ENCODE results near the gene MEGF11. TPM values are rescaled to one million over a fixed set of nuclear protein-coding genes. Genes with fewer than 3 reads are reported as not detected.

The MEGF11 gene
- total RNA-seq, 1 experiment from 2014 or later, result not detected

DNA sequence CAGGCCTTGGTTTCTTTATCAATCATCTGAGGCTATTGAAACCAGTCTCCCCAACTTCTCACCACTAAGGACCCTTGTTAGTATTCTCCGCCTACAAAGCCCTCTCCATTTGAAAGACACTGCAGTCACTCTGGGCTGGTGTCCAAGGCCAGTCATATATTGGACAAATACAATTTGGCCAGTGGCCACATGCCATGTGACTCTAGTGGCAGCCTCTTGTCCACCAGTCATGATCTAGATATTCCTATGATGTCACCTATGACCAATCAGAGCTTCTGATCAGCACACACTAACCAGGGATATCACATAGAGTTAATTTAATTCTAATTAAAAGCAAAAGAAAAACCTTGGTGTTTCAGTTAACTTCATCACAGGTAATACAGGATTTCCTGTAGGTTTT lies 316.1 kb downstream of the MEGF11 start:
- H3F3A ChIP-seq (ENCODE audit: low read length, unreplicated experiment), result no peaks in the 10 kb centered on the region
- no peaks in the 10 kb centered on the region for H3K36me3 ChIP-seq (ENCODE audit: low read depth, low read length)
- H2AFZ ChIP-seq (ENCODE audit: low read length), result no peak overlapping the region
- no peak overlapping the region for H3K27ac ChIP-seq (ENCODE audit: low read length)
- H3K27me3 ChIP-seq (ENCODE audit: low read length), result no peaks in the 10 kb centered on the region
- H3K9ac ChIP-seq (ENCODE audit: low read length), result no peak overlapping the region
- no peaks in the 10 kb centered on the region for H3K9me3 ChIP-seq (ENCODE audit: low read length)
- peak; percentile 50 for DNase-seq
- H4K20me1 ChIP-seq (ENCODE audit: low read length), result no peaks in the 10 kb centered on the region
- CTCF ChIA-PET, result no interaction called here
- no peak overlapping the region for H3K4me3 ChIP-seq (ENCODE audit: low read length)
- BruUV-seq (replicated peaks), result no TSS peak
- ATAC-seq, result no peak
- H3K79me2 ChIP-seq (ENCODE audit: low read length), result no peaks in the 10 kb centered on the region
- intact Hi-C loops (cut with micrococcal nuclease), result no loop called here
- peaks cover 13% of the 10 kb centered on the region for H3K4me1 ChIP-seq (ENCODE audit: insufficient read depth, low read length)
- H3K9me2 ChIP-seq (replicated peaks; ENCODE audit: low read length), result no peaks in the 10 kb centered on the region
- no peak overlapping the region for H3K4me2 ChIP-seq (ENCODE audit: low read length)
- POLR2A ChIA-PET (ENCODE audit: unreplicated experiment), result no interaction called here
- TF ChIP-seq EZH2 (IDR thresholded peaks at IDR 0.05; ENCODE audit: low read length, unreplicated experiment) (no peak), EZH2phosphoT487 (IDR thresholded peaks at IDR 0.05; ENCODE audit: borderline replicate concordance, low read length) (no peak)
- TF ChIP-seq, protein P1, sequence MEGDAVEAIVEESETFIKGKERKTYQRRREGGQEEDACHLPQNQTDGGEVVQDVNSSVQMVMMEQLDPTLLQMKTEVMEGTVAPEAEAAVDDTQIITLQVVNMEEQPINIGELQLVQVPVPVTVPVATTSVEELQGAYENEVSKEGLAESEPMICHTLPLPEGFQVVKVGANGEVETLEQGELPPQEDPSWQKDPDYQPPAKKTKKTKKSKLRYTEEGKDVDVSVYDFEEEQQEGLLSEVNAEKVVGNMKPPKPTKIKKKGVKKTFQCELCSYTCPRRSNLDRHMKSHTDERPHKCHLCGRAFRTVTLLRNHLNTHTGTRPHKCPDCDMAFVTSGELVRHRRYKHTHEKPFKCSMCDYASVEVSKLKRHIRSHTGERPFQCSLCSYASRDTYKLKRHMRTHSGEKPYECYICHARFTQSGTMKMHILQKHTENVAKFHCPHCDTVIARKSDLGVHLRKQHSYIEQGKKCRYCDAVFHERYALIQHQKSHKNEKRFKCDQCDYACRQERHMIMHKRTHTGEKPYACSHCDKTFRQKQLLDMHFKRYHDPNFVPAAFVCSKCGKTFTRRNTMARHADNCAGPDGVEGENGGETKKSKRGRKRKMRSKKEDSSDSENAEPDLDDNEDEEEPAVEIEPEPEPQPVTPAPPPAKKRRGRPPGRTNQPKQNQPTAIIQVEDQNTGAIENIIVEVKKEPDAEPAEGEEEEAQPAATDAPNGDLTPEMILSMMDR (conservative IDR thresholded peaks at IDR 0.05; ENCODE audit: low read depth, low read length), result no peak

DNA sequence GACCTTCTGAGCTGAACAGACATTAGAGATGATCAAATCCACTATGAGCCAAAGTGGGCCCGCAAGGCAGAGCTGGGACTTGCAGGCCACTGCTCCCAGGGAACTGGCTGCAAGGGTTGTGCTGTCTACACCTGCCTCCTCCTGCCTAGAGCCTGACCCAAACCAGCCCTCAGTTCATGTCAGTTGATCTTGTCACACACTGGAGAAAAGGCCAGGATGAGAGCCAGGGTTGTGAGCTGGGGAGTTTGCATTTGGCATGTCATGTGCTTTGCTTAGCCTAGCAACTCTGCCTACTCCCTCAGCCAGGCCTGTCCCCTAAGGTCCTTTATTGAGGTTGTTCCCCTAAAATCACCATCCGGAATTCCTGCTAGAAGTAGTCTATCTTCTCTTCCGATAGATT lies 316.5 kb downstream of the MEGF11 start:
- Histone ChIP-seq H3K9ac (ENCODE audit: low read length) (no peak overlapping the region), H3K9me3 (ENCODE audit: low read length) (no peaks in the 10 kb centered on the region), H4K20me1 (ENCODE audit: low read length) (no peaks in the 10 kb centered on the region), H3K4me1 (ENCODE audit: insufficient read depth, low read length) (peaks cover 13% of the 10 kb centered on the region), H3K4me3 (ENCODE audit: low read length) (no peak overlapping the region), H3F3A (ENCODE audit: low read length, unreplicated experiment) (no peaks in the 10 kb centered on the region), H3K4me2 (ENCODE audit: low read length) (no peak overlapping the region), H3K27me3 (ENCODE audit: low read length) (no peaks in the 10 kb centered on the region), H3K36me3 (ENCODE audit: low read depth, low read length) (no peaks in the 10 kb centered on the region), H2AFZ (ENCODE audit: low read length) (no peak overlapping the region), H3K9me2 (replicated peaks; ENCODE audit: low read length) (no peaks in the 10 kb centered on the region), H3K27ac (ENCODE audit: low read length) (no peak overlapping the region), H3K79me2 (ENCODE audit: low read length) (no peaks in the 10 kb centered on the region)
- ATAC-seq (no peak), DNase-seq (no peak)
- TF ChIP-seq EZH2 (IDR thresholded peaks at IDR 0.05; ENCODE audit: low read length, unreplicated experiment), result no peak
- TF ChIP-seq, protein P1 (conservative IDR thresholded peaks at IDR 0.05; ENCODE audit: low read depth, low read length), result no peak
- no peak for TF ChIP-seq EZH2phosphoT487 (IDR thresholded peaks at IDR 0.05; ENCODE audit: borderline replicate concordance, low read length)
- no TSS peak for BruUV-seq (replicated peaks)
- intact Hi-C loops (cut with micrococcal nuclease), result no loop called here
- CTCF ChIA-PET, result no interaction called here
- POLR2A ChIA-PET (ENCODE audit: unreplicated experiment), result no interaction called here

DNA sequence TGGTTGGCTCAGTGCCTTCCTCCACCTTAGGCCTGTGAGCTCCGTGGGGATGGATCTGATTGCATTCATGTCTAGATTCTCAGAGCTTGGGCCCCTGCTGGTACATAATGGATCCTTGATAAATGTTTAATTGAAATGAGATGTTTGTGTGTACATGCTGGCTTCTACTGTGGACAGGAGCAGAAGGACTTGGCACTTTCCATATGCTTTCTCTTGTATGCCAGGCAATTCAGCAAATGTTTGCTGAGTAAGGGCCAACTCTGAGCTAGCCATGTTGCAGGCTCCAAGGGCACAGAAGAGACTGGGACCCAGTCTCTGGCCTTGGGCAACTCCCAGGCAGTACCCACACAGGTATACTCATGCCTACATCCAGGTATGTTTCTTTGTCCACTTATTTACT lies 317.3 kb downstream of the MEGF11 start:
- CTCF ChIA-PET, result no interaction called here
- Histone ChIP-seq H3K36me3 (ENCODE audit: low read depth, low read length) (no peaks in the 10 kb centered on the region), H3K4me1 (ENCODE audit: insufficient read depth, low read length) (peaks cover 13% of the 10 kb centered on the region), H2AFZ (ENCODE audit: low read length) (no peak overlapping the region), H3K4me3 (ENCODE audit: low read length) (no peak overlapping the region), H3K9me3 (ENCODE audit: low read length) (no peaks in the 10 kb centered on the region), H3K4me2 (ENCODE audit: low read length) (no peak overlapping the region), H3K79me2 (ENCODE audit: low read length) (no peaks in the 10 kb centered on the region), H3K9ac (ENCODE audit: low read length) (no peak overlapping the region), H3K27ac (ENCODE audit: low read length) (no peak overlapping the region), H3K27me3 (ENCODE audit: low read length) (no peaks in the 10 kb centered on the region), H3K9me2 (replicated peaks; ENCODE audit: low read length) (no peaks in the 10 kb centered on the region), H4K20me1 (ENCODE audit: low read length) (no peaks in the 10 kb centered on the region), H3F3A (ENCODE audit: low read length, unreplicated experiment) (no peaks in the 10 kb centered on the region)
- no peak for DNase-seq
- intact Hi-C loops (cut with micrococcal nuclease), result no loop called here
- no peak for ATAC-seq
- BruUV-seq (replicated peaks), result no TSS peak
- POLR2A ChIA-PET (ENCODE audit: unreplicated experiment), result no interaction called here
- TF ChIP-seq, protein P1 (conservative IDR thresholded peaks at IDR 0.05; ENCODE audit: low read depth, low read length), result no peak
- no peak for TF ChIP-seq EZH2 (IDR thresholded peaks at IDR 0.05; ENCODE audit: low read length, unreplicated experiment)
- TF ChIP-seq EZH2phosphoT487 (IDR thresholded peaks at IDR 0.05; ENCODE audit: borderline replicate concordance, low read length), result no peak
